ENCODE results near the gene P2RY8.
"Not testable (repeated sequence)": the region's sequence is repeated elsewhere in the genome, so short reads cannot be mapped to it uniquely, and the experiment has no call there.

P2RY8 gene

DNA sequence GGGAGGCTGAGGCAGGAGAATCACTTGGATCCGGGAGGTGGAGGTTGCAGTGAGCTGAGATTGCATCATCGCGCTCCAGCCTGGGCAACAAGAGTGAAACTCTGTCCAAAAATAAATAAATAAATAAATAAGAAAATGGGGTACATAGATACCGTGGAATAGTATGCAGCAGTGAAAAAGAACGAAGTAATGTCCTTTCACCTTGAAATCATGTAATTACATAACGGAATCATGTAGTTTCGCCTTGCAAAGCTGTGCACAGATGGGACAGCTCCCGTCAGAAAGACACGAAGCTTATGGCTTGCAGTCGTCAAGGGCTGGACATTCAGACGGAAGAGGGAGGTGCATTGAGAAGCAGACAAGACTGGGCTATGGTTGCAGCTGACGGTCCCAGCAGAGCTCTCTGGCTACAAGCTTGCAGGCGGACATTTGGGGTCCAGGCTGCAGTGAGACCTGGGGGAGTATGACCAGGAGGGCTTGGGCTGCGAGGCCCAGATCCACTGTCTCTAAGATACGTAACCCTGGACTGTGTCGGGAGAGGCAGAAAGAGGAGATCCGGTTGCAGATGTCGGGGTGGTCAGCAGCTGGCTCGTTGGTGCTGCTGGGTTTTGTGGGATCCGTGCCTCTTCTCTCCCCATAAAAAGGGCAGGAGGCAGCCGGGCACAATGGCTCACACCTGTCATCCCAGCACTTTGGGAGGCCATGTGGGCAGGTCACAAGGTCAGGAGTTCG is 6.2 kb upstream of the P2RY8 start:
- no peak for DNase-seq

DNA sequence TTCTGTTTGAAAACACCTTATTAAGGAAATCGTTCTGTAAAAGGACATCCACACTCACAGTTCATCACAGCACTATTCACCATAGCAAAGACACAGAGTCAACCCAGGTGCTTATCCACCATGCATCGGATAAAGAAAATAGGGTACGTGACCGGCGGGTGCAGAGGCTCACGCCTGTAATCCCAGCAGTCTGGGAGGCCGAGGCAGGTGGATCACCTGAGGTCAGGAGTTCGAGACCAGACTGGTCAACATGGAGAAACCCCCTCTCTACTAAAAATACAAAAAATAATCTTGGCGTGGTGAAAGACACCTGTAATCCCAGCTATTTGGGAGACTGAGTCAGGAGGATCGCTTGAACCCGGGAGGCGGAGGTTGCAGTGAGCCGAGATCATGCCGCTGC is 2.2 kb upstream of the P2RY8 start:
- DNase-seq: not testable (repeated sequence)

DNA sequence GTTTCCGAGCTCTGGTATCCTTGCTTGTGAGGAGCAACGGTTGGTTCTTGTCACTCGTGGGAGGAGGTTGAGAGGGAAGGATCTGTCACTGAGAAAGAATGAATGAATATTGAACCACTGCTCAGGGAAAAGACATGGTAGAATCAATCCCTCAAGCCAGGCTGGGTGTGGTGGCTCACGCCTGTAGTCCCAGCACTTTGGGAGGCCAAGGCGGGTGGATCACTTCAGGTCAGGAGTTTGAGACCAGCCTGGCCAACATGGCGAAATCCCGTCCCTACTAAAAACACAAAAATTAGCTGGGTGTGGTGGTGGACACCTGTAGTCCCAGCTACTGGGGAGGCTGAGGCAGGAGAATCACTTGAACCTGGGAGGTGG is 718 bp upstream of the P2RY8 start:
- DNase-seq: not testable (repeated sequence)

DNA sequence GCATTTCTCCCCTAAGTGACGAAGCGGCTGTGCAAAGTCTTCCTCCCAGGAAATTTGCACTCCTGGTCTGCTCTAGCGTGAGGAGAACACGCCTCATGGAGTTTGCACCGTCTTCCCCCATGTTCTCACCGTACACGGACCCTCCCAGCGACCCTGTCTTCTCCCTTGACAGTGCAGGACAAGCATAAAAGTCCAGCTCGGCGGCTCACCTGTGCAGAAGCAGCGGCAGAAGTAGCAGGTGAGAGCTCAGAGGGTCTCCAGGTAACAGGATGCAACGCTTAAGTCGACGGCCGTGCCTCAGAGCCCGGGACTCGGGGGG is 314 bp downstream of the P2RY8 start:
- DNase-seq: no peak

DNA sequence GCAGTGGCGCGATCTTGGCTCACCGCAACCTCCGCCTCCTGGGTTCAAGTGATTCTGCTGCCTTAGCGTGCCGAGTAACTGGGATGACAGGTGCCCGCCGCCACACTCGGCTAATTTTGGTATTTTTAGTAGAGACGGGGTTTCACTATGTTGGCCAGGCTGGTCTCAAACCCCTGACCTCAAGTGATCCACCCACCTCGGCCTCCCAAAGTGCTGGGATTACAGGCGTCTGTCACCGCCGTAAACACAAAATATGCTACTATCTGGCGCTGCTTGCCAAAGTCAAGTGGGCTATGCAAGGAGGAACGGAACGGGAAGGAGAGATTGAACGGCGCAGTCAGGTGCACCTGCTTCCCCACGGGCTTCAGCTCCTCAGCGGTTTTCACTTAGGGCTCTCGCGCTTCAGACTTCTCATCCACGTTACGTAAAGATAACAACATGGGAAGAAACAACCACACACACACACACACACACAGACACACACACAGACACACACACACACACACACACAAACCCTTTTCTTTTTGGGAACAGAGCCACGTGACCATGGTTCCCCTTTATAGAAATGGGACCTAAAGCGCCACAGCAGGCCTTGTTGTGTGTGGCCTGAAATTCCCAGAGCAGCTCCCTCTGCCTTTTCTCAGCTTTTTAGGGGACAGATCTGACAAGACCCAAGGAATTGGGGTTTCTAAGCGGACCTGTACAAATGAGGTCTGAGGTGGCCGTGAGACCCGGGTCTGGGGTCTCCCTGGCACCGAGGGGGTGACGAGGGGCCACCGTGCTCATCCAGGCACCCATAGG is 1.5 kb downstream of the P2RY8 start:
- peak; percentile 34 for DNase-seq

DNA sequence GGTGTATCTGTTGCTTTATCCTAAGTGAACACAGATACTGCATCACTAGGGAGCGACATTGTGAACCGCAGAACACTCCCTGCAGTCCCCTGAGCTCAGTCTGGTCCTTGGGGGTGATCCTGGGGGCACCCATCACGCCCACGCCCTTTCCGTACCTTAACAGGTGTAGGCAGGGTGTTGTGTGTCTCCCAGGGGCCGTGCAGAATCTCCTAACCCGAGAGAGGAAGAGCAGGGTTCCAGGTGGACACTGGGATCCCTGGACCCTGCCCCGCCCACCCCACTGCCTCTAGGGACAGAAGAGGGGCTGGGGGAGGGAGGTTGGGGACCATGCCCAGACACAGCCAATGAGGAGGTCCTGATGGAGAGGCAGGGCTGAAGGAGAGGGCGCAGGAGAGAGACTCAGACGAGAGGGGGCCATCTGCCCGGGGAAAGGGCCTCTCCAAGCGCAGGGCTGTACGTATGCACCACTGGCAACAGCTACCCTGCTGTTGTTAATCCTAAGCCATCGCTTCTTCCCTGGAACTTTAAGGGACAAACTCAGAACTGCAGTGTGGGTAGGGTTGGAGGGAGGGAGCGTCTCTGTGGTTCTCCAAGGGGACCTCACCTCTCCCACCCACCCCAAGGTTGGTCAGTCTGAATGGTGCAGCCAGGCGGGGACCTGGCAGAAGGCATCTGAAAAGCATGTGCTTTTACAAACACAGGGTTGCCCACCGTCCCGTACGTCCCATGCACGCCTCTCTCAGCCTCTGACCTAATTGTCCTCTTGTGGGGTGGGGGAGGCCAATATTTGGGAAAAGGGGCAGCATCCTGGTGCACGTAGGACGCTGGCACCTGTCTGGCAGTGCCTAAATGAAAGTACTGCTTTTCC is 2.5 kb downstream of the P2RY8 start:
- peak; percentile 35 for DNase-seq

DNA sequence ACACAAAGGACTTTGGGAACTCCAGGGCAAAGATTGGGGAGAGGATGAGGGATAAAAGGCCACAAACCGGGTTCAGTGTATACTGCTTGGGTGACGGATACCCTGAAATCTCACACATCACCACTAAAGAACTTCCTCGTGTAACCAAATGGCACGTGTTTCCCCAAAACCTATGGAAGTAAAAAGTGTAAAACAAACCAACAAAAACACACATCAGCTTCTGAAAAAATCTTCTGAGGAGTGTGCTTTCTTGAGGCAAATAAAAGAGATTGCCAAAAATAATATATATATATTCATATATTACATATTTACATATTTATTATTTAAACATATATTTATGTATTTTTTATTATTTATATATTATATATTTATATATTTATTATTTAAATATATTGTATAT is 3.9 kb downstream of the P2RY8 start:
- DNase-seq: no peak

DNA sequence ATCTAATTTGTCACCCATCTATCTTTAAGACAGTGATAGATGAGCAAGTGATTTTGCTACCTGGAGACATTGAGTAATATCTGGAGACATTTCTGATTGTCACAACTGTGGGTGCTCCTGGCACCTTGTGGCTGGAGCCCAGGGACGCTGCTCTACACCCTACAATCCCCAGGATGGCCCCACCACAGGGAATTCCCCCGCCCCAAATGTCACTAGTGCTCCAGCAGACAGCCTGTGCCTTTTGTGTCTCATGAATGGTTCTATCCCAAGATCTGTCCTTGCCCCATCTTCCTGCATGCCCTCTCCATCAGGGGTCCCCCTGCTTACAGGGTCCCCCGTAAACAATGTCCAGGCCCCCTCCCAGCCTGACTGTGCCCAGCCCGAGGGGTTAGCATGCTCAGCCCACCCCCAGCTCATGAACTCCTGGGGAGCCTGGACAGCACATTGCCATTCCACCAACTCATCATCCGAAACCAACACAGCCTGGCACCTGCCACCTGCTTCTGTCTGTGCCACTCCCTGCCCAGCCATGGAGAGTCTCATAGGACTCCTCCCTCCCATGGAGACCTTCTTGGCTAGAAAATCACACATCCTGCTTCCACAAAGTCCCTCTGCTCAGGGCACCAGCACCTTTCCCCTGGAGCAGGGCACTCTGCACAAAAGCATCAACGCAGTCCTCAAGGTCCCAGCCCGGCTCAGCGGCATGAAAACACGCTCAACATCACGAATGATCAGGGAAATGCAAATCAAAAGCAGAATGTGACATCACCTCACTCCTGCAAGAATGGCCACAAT is 5.7 kb downstream of the P2RY8 start:
- peak; percentile 40 for DNase-seq

DNA sequence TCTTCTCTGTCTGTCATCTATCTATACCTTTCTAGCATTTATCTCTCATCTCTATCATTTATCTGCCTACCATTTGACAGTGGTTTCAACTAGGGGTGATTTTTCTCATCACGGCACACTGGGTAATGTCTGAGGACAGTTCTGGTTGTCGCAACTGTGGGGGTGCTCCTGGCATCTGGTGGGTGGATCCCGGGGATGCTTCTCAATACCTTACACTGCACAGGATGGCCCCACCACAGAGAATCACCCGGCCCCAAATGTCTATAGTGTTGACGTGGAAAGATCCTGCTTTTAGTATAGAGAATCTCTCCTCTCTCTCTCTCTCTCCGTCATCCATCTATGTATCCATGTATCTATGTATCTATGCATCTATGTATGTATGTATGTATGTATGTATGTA is 7.2 kb downstream of the P2RY8 start:
- no peak for DNase-seq

DNA sequence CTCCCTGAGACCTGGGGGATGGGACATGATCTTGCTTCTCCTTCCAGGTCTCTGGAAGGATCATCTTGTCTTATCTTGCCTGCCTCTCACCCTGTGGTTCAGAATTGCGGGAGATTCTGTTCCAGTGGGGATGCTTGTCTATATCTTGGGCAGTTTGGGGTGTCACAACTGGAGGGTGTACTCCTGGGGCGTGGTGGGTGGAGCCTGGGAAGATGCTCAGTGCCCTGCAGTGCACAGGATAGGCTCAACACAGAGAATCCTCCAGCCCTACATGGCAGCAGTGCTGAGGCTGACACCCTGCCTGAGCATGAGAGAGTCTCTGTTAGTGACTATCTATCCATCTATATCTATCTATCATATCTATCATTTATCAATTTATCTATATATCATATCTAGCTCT is 7.7 kb downstream of the P2RY8 start:
- DNase-seq: no peak

DNA sequence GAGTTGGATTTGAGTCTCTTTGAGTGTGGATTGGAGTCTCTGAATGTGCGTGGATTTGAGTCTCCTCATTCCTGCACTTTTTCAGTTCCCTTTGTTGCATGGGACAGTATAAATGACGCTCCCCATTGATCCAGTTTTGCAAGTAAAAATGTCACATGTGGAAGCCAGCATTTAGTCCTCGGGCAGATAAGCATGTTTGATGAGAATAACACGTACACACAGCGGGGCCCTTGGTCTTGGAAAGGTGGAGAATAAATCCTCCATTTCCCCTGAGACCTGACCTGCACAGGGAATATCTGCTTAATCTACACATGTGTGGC is 8.1 kb downstream of the P2RY8 start:
- DNase-seq: no peak

DNA sequence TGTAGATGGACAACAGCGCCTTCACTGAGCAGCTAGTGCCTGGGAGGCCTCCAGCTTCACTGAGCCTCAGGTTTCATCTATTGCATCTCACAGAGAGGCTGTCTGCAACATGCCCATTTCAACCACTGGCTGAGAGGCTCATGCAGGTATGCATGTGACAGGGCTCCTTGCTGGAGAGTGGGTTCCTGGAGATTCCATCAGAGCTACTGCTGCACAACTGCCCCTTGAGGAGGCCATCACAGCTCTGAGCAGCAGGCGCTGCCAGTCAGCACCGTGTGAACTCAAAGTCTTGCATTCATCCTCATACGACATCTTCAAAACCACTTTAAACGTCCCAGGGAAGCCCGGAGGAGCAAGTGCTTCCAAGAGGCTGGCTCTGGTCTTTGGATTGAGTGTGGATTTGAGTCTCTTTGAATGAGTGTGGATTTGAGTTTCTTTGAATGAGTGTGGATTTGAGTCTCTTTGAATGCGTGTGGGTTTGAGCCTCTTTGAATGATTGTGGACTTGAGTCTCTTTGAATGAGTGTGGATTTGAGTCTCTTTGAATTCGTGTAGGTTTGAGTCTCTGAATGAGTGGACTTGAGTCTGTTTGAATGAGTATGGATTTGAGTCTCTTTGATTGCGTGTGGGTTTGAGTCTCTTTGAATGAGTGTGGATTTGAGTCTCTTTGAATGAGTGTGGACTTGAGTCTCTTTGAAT is 8.7 kb downstream of the P2RY8 start:
- DNase-seq: no peak

DNA sequence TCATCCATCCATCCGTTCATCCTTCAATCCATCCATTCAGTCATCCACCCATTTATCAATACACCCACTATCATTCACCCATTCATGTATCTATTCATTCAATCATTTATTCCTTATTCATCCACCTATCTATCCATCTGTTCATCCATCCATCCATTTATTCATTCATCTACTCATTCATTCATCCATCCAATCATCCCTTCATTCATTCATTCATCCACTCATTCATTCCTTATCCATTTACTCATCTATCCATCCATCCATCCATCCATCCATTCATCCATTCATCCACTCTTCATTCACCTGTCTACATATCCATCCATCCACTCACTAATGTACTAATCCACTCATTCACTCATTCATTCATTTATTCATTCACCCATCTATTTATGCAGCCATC is 9.5 kb downstream of the P2RY8 start:
- DNase-seq: no peak

DNA sequence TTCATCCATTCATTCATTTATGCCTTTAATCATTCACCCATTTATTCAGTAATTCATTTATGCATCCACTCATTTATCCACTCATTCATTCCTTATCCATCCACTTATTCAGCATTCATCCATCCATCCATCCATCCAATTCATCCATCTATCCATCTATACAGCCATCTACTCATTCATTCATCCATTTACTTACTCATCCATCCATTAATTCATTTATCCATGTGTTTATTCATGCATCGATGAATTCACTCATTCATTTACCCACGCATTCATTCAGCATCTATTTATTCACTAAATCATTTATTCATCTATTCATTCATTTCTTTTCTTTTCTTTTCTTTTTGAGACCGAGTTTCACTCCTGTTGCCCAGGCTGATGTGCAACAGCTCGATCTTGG is 10.4 kb downstream of the P2RY8 start:
- DNase-seq: no peak

DNA sequence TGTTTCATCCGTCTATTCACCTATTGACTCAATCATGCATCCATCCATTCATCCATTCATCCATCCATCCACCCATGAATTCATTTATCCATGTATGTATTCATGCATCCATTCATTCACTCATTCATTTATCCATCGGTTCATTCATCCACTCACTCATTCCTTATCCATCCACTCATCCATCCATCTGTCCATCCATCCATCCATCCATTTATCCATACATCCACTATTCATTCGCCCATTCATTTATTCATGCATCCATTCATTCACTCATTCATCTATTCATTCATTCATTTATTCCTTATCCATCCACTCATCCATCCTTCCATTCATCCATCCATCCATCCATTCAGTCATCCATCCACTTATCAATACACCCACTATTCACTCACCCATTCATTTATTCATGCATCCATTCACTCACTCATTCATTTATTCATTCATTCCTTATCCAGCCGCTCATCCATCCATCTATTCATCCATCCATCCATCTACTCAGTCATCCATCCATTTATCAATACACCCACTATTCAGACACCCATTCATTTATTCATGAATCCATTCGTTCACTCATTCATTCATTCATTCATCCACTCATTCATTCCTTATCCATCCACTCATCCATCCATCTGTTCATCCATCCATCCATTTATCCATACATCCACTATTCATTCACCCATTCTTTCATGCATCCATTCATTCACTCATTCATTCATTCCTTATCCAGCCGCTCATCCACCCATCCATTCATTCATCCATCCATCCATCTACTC is 11.2 kb downstream of the P2RY8 start:
- DNase-seq: no peak

DNA sequence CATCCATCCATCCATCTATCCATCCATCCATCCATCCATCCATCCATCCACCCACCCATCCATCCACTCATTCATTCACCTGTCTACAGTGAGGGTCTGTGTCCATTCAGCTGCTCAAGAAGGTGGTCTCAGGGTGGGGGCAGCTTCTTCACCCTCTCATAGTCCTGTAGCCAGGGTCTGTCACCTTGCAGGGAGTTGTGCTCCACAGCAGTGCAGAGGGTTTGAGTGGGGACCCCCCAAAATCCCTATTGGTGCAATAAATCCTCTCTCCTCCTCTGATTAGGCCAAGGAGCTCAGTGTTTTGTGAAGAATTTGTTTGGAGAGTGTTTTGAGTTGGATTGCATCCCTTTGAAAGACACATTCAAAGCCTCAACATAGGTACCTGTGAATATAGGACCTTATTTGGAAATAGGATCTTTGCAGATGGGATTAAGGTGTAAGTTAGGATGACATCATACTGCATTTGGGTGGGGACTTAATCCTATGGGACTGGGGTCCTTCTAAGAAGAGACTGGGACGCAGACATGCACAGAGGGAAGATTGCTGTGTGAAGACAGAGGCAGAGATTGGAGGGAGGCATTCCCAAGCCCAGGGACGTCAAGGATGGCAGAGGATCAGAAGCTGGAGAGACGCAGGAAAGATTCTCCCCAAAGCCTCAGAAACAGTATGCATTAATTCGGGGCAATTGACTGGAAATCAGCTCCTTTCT is 12.0 kb downstream of the P2RY8 start:
- DNase-seq: no peak

DNA sequence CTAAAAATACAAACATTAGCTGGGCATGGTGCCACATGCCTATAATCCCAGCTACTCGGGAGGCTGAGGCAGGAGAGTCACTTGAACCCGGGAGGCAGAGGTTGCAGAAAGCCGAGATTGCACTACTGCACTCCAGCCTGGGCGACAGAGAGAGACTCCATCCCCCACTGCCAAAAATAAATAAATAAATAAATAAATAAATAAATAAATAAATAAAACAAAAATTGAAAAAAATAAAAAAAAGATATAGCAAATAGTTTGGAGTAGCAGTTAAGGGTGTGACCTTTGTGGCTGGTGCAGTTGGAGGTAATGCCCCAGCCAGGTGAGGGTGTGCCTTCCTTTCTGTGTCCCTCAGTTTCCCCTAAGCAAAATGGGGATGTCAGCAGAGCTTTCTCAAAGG is 14.1 kb downstream of the P2RY8 start:
- DNase-seq: not testable (repeated sequence)

DNA sequence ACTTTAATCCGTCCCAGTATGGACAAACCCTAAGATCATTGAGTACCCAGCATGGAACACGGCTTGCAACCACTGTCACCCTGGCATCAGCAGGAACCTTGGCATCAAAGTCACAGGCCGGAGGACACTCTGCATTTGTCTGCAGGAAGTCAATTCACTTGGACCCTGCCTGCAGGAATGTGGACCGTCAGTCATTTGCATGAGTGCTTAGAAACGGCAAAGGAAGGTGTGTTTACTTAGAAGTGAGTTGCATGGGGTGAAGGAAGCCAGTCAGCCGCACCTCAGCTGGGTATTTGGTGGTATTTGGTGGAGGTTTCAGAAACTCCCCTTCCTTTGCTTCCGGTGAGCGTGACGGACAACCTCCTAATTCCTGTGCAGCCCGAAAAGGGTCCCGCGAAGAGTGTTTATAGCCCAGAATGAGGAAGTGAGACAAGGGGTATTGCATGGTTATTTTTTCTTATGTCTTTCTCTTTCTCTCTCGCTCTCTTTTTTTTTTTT is 15.5 kb downstream of the P2RY8 start:
- peak; percentile 41 for DNase-seq

DNA sequence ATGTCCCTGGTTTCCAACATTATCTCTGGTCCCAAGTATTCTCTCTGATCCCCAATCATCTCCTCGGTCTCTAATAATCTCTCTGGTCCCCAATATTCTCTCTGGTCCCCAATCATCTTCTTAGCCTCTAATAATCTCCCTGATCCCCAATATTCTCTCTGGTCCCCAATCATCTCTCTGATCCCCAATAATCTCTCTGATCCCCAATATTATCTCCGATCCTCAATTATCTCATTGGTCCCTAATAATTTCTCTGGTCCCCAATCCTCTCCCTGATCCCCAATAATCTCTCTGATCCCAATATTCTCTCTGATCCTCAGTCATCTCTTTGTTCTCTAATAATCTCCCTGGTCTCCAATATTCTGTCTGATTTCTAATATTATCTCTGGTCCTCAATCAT is 16.6 kb downstream of the P2RY8 start:
- no peak for DNase-seq

DNA sequence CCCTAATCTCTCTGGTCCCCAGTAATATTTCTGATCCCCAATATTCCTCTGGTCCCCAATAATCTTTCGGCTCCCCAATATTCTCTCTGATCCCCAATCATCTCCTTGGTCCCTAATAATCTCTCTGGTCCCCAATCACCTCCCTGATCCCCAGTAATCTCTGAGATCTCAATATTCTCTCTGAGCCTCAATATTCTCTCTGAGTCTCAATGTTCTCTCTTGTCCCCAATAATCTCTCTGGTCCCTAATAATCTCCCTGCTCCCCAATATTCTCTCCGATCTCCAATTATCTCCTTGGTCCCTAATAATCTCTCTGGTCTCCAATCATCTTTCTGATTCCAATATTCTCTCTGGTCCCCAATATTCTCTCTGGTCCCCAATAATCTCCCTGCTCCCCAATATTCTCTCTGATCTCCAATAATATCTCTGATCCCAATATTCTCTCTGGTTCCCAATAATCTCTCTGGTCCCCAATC is 17.9 kb downstream of the P2RY8 start:
- no peak for DNase-seq

DNA sequence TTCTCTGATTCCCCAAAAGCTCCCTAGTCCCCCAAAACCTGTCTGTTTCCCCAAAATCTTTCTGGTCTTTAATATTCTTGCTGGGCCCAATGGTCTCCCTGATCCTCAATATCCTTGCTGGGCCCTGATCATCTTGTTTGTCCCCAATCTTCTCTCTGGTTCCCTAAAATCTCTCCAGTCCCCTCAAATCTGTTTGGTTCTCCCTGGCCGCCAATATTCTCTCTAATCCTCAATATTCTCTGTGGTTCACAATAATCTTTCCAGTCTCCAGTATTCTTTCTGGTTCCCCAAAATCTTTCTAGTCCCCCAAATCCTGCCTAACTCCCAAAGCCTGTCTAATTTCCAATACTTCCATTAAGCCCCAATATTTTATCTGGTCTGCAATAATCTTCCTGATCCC is 18.5 kb downstream of the P2RY8 start:
- no peak for DNase-seq

All from stimulated activated CD4-positive, alpha-beta T cell treated with anti-CD3 and anti-CD28 coated beads, Interleukin-4, amount 100 ng/mL, for 1 hour (primary cell).